HG03139 (cell line): ENCODE data around the gene ZBTB20.
A peak's percentile ranks its signal among the peaks of the same experiment; 100 is the strongest.
"Not testable (repeated sequence)": the region's sequence is repeated elsewhere in the genome, so short reads cannot be mapped to it uniquely, and the experiment has no call there.

Experiments used
- ATAC-seq: cut with Tn5 transposase; IDR thresholded peaks from one replicate; pipeline ENCODE4 v1.9.1; 2021; ENCODE audit not compliant: unreplicated experiment

The ZBTB20 gene

DNA sequence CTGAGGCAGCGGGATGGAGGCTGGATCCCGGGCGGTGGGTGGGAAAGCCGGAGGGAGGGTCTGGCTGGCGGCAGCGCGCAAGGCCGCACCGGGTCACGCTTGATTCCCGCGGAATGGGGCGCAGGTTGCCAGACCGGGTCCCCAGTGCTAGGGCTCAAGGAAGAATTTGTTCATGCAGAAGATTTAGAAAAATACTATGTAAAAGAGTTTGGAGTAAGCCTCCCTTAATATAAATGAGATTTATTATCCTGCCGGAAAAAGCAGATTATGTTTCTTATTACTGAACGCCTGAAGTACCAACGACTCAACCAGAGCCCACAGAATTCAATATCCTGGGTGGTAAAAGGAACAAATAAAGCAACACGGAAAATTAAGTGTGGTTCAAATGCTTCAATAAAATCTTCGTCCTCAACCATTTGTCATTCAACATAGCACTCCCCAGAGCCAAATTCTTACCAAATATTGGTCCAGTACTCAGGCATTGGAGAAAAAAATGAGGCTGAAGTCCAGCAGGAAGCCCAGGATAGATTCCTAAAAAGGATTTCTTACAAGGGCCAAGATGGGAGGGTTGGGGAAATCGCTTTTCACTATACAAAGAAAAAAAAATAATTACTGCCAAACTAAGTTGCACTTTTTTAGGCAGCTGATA is 1.2 kb upstream of the ZBTB20 start:
- no peak for ATAC-seq

DNA sequence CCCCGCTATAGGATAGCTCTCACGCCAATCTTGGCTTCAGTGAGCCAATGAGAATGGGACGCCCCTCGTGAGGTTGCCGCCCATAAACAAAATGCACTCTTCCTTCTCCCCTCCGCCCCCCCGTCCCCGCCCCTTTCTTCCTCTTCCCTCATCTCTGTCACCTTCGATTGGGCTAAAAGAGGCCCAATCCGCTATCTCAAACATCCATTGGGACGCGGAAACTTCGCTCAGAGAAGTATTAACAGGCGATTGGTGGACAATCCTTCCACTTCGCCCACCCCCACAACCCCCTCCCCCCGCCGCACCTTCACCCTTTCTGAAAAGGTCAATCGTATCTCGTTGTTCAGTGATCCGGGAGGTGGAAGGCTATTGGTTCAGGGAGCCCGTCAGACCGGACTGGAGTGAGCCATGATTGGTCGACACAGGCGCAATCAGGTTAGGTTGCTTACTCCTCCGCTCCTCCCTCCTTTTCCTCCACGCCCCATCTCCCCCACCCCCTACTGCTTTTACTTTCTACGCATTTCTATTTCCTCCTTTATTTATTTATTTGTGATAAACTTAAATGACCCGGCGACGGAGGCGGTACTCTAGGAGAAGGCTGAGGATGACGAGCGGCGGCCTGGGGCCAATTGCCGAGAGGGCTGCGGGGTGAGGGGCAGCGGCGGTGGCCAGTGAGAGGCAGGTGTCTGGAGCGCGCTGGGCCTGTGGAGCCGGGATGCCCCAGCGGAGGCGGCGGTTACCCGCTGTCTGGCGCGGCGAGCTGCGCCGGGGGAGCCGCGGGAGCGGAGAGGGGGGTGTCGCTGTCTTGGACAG is 447 bp upstream of the ZBTB20 start:
- ATAC-seq, result peak; percentile 78

DNA sequence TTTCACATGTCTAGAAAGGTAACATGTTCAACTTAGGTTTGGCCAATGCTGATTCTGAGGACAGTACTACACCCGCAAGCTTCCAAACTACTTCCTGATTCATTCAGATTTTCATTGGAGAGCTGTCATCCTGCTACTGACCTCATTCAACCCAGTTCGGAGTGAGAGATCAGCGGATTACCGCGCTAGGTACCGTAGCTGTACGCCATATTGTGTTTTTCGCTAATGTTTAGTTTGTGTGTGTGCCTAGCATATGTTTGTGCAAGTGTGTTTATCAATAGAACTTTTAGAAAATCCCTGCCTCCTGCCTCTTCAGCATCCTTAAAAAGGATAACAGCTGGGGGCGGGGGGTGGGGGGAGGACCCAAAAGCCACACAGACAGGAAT is 1.1 kb downstream of the ZBTB20 start:
- ATAC-seq, result no peak

DNA sequence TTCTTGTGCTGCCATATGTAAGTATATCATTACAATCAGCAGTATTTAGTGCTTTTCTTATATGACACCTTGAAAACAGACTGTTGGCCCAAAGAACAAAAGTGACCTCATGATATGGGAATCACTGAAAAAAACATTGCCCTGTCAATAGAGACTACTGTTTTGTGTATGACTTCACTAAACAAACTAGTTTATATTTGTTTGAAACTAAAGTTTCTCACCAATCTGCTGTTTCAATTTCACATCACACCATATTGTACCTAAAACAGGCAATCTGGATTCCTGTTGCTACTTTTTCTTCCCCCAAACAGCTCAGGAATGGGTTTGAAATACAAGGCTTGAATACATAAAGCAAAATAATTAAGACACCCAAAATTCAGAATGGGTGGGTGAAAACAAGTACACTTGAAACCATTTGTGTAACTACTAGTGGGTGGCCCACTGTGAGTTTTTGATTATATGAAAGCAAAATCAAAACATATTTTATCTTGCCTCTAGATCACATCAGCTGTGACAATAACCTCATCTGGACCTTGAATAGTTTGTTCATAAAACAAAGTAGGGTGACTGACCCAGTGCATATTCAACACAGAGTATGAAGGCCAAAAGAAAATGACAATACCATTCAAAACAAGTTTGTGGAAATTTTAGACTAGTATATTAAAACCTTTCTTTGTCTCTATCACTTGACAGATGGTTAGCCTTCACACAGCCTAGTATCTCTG is 5.9 kb downstream of the ZBTB20 start:
- no peak for ATAC-seq

DNA sequence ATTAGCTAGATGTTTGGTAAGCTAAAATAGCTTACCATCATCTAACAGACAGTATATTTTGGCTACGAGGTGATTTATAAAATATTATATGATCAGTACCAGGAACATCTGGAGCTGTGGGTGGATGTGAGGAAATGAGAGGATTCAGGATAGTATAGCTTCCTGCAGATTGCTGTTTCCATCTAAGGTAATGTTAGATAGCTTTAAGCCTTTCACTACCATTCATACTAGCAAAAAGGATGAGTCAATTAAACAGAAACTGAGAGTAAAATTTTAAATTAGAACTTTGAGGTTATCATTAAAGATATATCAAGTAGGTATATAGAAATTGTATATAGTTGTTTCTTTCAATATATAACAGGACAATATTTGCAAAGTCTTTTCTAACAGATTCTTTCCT is 8.0 kb downstream of the ZBTB20 start:
- no peak for ATAC-seq

DNA sequence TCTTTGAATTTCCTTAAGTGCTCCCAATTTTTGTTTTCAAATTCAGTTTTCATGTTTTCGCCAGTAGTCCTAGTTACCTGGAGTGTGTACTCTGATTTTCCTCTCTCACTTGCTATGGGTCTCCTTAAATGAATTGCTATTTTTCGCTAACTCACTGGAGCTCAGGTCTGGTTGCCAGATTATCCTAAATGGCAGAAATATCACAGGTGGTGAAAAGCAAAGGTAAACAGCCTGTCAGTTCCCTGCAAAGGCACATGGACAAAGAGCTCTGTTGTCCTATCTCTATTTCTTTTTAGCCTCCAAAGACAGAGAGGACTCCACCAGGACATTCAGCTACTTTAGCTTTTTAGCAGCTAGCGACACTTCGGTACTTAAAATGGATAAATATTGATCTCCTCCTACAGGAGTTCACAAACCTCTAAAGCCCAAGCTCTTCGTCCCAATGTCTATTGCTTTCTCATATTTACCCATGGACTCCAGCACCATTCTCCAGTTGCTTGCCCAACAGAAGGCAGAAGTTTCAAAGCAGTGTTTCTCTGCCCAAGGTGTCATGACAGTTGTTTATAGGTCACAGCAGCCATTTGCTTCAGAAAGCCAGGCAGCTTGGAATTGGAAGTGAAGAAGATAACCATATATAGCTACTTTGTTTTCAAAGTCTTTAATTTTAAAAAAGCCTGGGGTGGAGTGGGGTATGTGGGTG is 12.3 kb downstream of the ZBTB20 start:
- no peak for ATAC-seq

DNA sequence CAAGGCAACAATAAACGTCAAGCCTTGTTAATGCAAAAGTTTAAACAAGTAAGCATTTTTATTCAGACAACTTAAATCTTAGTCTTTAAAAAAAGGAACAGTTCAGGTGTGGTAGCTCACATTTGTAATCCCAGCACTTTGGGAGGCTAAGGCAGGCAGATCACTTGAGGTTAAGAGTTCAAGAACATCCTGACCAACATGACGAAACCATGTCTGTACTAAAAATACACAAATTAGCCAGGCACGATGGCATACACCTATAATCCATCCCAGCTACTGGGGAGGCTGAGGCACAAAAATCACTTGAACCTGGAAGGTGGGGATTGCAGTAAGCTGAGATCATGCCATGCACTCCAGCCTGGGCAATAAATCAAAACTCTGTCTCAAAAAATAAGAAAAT is 19.9 kb downstream of the ZBTB20 start:
- ATAC-seq, result no peak

DNA sequence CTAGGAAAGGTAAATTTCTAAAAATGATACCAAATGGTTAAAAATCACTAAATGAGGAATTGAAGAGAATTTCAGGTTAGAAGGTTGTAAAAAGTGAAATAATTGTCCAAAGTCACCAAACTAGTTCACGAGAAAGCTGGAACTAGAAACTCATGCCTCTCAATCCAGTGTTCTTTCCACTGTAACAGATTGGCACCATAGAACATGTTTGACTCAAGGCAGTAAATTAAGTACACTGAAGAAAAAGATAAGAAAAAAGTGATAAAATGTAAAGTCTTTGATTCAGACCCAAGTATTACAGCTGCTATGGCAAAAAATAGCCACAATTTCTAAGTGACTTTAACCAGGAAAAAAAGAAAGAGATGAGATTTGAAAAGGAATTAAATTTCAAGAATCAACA is 26.5 kb downstream of the ZBTB20 start:
- ATAC-seq, result no peak

DNA sequence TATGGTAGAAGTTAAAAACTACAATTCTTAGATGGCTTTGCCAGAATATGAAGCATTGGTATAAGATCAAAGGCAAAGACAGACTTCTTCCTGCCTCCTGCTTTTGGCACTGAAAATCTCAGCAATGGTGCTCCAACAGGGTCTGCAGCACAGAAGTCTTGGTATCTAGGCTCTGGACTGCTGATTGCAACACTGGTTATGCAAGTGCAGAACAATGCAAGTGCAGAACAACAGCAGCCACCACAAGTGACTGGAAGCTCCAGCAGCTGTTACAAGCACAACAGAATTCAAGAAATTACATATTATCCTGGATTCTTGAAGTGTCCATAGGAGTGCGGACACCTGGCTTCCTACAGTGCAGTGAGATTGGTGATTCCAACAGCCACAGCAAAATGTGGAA is 33.7 kb downstream of the ZBTB20 start:
- no peak for ATAC-seq

DNA sequence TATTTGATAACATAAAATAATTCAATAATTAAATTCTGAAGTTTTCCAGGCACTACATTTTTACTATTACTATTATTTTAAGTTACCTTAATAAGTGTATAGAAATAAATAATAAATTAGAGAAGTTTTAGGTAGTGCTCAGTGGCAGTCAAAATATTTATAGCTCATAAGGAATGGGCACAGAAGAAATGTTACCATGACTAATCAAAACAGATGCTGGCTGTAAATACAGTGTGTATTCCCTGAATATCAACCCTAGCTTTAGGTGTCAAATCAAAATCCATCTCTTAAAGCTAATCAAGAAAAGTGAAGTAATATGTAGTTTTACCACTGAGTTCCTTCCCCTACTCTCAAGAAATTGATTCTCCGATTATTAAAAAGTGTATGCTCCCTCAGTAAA is 35.5 kb downstream of the ZBTB20 start:
- no peak for ATAC-seq

DNA sequence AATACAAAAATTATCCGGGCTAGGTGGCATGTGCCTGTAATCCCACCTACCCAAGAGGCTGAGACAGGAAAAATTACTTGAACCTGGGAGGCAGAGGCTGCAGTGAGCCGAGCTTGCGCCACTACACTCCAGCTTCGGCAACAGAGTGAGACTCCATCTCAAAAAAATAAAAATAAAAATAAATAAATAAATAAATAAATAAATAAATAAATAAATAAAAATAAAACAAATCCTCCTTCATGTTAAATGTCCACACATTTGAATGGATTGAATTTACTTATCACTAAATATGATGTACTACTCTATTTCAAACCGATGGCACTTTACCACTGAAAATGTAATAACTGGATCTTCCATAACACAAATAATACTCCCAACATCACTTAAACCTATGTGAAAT is 36.3 kb downstream of the ZBTB20 start:
- no peak for ATAC-seq

DNA sequence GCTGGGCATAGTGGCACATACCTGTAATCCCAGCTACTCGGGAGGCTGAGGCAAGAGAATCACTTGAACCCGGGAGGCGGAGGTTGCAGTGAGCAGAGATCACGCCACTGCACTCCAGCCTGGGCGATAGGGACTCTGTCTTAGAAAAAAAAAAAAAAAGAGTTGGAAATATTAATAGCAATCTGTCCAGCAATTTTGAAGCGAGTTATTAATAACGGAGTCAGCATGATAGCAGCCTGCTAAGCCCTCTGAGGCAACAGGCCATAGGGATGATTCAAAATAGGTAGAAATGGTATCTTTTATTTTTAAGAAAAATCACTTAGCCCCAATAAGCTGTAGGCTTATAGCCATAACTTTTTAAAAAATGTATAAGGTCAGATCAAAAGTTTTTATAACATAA is 37.0 kb downstream of the ZBTB20 start:
- not testable (repeated sequence) for ATAC-seq

DNA sequence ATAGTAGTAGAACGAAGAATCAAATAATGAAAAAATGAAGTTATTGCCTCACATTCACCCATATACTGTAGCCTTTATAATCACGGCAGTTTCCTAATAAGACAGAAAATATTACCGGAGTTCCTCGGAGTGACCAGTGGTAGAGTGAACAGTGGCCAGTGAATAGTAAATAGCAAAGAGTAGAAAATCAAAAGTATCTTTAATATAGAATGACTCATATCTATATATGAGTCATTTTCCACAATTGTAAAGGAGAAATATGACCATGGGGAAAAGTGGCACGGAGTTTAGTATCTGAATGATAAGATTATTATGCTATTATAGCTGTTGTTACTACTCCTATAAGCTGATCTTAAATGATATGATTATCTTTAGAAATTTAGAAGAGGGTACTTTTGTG is 38.5 kb downstream of the ZBTB20 start:
- no peak for ATAC-seq

DNA sequence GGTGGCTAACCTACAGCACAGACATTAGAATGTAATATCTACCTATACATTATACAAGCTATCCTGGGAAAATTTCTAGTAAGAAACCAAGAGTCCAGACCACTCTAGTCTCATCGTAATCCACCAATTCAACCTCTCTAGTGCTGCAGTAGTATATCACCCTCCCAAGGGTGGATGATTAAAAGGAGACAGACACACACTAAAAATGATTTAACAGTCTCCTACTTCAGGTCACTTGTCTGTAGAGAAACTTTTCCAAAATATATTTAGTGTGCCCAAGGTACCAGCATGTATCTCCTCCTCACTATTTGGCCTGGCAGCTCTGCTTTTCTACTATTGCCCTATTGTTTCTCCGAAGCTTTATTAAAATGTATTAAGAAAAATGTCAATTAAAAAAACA is 45.0 kb downstream of the ZBTB20 start:
- ATAC-seq, result no peak

DNA sequence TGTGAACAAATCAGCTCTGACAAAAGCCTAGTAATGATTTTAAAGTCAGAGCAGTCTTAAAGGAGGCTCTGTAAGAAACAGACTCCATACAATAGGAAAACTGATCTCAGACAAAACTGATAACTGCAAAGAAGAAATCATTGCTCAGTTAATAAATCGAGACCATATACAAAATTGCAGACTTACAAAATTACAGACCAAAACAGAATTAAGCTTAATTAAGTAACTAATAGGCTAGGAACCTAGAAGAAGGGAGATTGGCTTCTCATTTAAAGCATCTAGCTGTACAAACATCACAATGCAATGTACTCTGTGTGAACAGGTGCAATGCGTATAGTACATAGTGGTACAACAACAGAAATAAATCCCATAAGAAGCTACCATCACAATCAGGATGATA is 46.3 kb downstream of the ZBTB20 start:
- no peak for ATAC-seq

DNA sequence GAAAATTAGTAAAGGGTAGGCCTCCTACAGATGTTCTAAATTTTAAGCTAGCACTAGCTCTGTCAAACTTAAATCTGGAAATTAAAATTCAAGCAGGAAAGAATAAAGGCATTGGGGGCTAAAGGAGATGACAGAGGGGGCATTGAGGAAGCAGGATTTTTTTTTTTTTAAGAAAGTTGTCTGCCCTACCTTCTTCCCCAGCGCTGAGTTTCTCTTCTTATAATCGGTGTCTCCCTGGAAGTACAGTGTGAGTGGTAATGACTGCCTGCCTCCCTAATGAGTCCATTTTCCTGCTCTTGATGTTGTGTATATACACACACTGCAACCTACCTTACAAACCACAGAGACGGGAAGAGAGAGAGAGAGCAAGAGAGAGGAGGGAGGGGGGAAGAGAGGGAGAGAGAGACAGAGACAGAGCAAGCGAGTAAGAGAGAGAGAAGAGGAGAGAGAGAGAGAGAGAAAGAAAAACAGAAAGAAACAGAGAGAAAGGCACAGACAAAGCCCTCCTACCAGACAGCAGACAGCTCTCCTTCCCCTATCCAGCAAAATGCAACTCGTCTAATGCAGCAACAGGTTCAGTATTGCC is 47.0 kb downstream of the ZBTB20 start:
- ATAC-seq, result peak; percentile 88

DNA sequence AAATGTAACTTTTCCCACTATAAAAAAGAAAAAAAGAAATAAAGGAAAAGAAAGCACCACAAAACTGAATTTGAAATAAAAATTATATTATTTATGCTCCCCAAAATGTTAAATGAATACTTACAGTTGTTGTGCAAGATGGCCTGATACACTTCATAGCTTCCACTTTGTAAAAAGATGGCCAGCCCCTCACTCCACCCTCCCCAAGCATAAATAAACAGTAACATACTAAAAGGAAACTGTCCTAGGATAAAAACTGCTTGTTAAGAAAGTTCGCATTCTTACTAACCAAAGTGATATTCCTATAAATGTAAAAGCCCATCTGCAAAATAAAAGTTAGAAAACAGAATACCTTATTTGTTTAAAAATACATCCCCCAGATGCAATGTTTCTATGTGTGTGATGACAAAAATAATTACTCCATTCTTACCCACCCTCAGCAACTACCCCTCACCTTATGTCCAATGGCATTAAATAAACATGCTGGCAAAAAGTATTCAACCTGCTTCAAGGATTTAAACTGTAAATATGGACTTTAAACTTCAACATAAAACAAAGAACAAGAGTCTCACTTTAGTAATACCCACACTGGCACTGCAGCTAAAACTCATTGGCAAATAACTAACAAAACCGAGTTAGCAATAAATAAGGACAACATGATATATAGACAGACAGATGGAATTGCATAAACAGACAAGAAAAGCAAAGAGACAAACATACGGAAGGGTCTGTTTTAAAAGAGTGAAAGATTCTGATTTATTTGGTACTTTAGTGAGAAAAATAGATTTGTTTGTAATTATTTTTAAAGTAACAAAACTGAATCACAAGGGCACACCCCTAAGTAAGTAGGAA is 47.7 kb downstream of the ZBTB20 start:
- ATAC-seq, result no peak

DNA sequence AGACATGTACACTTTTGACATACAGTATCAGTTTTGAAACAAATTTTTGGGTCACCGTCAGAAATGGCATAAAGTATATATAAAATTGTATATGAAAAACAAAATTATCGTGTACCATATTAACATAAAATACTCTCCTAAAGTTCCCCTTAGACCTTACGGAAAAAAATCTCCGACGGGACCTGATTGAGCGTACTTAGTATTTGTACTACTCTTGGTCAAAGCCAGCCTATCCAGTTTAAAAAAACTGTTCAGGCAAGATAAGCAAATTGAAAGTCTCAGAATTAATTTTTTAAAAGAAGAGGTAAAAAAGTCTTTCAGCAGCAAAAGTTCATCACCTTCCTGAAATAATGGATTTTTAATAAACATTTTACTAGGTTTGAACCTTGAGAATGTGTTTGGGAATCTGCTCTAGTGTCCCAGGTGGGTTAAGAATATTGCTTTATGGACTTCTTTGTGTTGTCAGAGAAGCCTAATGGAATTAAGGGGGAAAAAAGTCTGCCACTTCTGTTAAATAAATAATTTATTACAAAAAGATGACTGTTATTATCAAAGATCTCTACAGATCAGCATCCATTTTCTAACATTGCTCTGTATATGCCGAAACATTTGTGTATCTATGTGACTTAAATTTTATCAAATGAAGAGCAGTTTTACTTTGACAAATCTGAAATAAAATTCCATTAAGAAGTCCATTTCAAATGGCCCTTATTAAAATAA is 48.6 kb downstream of the ZBTB20 start:
- ATAC-seq, result no peak

DNA sequence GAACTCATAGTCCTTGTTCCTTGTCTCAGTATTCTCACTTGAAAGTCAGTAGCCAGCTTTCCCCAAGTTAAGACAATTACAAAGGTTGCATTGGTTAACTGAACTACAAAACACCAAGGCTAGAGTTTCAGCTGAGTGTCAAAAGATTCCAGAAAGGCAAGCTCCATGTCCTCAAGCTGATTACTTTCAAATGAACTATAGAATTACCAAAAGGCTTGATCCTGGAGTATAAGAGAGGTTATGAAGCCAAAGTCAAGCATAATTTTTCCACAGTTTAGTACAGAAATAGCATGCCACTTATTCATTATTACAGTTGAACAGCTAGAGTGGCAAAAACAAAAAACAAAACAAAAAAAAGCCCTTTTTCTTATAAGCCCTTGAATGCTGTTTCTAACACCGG is 51.9 kb downstream of the ZBTB20 start:
- no peak for ATAC-seq
